ENCODE data around the gene MARVELD2. TPM values are rescaled to one million over a fixed set of nuclear protein-coding genes. Genes with fewer than 3 reads are reported as not detected.
A peak's percentile ranks its signal among the peaks of the same experiment; 100 is the strongest.

The MARVELD2 gene
- total and polyA plus RNA-seq, 2 of the 13 experiments (the other 11 are each of a cell fraction or from before 2014, with no cell fraction given), result 11.1 to 15.4 TPM

DNA sequence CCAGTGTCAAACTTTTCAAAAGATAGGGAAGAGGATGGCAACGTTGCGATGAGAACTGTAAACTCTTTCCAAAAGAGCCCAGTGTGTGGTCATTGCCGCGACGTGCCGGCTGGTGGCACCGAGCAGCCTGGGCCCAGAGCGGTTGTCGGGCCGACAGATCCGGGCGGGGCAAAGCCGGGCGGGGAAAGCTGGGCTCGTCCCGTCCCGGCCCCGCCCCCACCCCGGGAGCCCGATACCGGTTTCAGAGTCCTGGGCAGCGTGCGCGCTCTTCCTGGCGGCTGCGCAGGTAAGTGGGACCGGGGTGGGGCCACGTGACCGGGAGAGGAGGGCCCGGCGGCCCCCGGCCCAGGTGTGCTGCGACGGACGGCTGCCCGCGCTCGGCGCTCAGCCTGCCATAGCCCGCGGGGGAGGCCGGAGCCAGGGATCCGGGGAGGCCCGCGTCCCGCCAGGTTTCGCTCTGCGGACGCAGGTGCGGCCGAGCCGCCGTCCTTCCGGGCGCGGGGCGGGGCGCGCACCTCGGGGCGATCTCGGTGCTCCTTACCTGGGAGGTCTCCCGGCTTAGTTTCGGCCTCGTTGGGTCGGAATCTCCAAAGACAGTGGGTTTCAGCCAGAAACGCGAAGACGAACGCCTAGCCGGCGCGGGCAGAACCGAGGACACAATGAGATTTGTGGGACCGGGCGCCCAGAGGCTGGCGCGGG is at the start of gene MARVELD2 (continued):
- TF ChIP-seq, protein P1, sequence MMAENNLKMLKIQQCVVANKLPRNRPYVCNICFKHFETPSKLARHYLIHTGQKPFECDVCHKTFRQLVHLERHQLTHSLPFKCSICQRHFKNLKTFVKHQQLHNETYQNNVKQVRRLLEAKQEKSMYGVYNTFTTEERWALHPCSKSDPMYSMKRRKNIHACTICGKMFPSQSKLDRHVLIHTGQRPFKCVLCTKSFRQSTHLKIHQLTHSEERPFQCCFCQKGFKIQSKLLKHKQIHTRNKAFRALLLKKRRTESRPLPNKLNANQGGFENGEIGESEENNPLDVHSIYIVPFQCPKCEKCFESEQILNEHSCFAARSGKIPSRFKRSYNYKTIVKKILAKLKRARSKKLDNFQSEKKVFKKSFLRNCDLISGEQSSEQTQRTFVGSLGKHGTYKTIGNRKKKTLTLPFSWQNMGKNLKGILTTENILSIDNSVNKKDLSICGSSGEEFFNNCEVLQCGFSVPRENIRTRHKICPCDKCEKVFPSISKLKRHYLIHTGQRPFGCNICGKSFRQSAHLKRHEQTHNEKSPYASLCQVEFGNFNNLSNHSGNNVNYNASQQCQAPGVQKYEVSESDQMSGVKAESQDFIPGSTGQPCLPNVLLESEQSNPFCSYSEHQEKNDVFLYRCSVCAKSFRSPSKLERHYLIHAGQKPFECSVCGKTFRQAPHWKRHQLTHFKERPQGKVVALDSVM (CRISPR knock-in tag; IDR thresholded peaks at IDR 0.05), result peak; percentile 74
- TF ChIP-seq NR2C2 (CRISPR knock-in tag; IDR thresholded peaks at IDR 0.05; ENCODE audit: borderline replicate concordance) (no peak; the same call in 1 of the 2 replicates), ZNF768 (CRISPR knock-in tag; IDR thresholded peaks at IDR 0.05) (peak; percentile 71; the same call in 1 of the 2 replicates), ZNF280D (CRISPR knock-in tag; IDR thresholded peaks at IDR 0.05) (no peak), REPIN1 (CRISPR knock-in tag; IDR thresholded peaks at IDR 0.05; ENCODE audit: borderline replicate concordance, low read depth) (peak; percentile 73; the same call in 1 of the 2 replicates), TOPORS (CRISPR knock-in tag; IDR thresholded peaks at IDR 0.05) (peak; percentile 94), ZNF20 (CRISPR knock-in tag; IDR thresholded peaks at IDR 0.05) (no peak), PAX8 (CRISPR knock-in tag; IDR thresholded peaks at IDR 0.05; ENCODE audit: borderline replicate concordance) (no peak), ZNF513 (CRISPR knock-in tag; conservative IDR thresholded peaks at IDR 0.05) (no peak), TCF7 (IDR thresholded peaks at IDR 0.05; ENCODE audit: low read depth) (no peak), GPBP1L1 (CRISPR knock-in tag; IDR thresholded peaks at IDR 0.05) (no peak), CEBPG (CRISPR knock-in tag; IDR thresholded peaks at IDR 0.05) (0 out of 2 replicates have a peak, but pooled peaks have one; percentile 43), PITX1 (CRISPR knock-in tag; IDR thresholded peaks at IDR 0.05) (no peak), ZNF317 (CRISPR knock-in tag; IDR thresholded peaks at IDR 0.05) (no peak), NFKB2 (CRISPR knock-in tag; IDR thresholded peaks at IDR 0.05; ENCODE audit: borderline replicate concordance) (peak; percentile 38; the same call in 1 of the 2 replicates)
- TF ChIP-seq, protein P2, sequence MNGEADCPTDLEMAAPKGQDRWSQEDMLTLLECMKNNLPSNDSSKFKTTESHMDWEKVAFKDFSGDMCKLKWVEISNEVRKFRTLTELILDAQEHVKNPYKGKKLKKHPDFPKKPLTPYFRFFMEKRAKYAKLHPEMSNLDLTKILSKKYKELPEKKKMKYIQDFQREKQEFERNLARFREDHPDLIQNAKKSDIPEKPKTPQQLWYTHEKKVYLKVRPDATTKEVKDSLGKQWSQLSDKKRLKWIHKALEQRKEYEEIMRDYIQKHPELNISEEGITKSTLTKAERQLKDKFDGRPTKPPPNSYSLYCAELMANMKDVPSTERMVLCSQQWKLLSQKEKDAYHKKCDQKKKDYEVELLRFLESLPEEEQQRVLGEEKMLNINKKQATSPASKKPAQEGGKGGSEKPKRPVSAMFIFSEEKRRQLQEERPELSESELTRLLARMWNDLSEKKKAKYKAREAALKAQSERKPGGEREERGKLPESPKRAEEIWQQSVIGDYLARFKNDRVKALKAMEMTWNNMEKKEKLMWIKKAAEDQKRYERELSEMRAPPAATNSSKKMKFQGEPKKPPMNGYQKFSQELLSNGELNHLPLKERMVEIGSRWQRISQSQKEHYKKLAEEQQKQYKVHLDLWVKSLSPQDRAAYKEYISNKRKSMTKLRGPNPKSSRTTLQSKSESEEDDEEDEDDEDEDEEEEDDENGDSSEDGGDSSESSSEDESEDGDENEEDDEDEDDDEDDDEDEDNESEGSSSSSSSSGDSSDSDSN (CRISPR knock-in tag; IDR thresholded peaks at IDR 0.05), result peak; percentile 77
- TF ChIP-seq, protein P3, sequence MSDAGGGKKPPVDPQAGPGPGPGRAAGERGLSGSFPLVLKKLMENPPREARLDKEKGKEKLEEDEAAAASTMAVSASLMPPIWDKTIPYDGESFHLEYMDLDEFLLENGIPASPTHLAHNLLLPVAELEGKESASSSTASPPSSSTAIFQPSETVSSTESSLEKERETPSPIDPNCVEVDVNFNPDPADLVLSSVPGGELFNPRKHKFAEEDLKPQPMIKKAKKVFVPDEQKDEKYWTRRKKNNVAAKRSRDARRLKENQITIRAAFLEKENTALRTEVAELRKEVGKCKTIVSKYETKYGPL (CRISPR knock-in tag; IDR thresholded peaks at IDR 0.05), result no peak

Data from HepG2 (cell line).